HG03439 (cell line): ENCODE data around the gene ZFR2.
"Not testable (repeated sequence)": the region's sequence is repeated elsewhere in the genome, so short reads cannot be mapped to it uniquely, and the experiment has no call there.

ENCODE experiments used
- ATAC-seq: cut with Tn5 transposase; IDR thresholded peaks from one replicate; pipeline ENCODE4 v1.9.1; 2021; ENCODE audit warnings: mild to moderate bottlenecking, moderate library complexity; ENCODE audit not compliant: unreplicated experiment

The ZFR2 gene

GRCh38 chr19:3879656-3880055 lies 10.8 kb upstream of the ZFR2 start:
- ATAC-seq = no peak

GRCh38 chr19:3874695-3875094 lies 5.9 kb upstream of the ZFR2 start:
- ATAC-seq = not testable (repeated sequence)

- ATAC-seq = no peak
Observed at GRCh38 chr19:3873151-3873550, 4.3 kb upstream of the ZFR2 start.

- ATAC-seq = no peak
Observed at GRCh38 chr19:3867971-3868769, 668 bp downstream of the ZFR2 start.

- no peak for ATAC-seq
Observed at GRCh38 chr19:3866910-3867638, 1.8 kb downstream of the ZFR2 start.

- no peak for ATAC-seq
Observed at GRCh38 chr19:3863648-3864047, 5.2 kb downstream of the ZFR2 start.

- no peak for ATAC-seq
Observed at GRCh38 chr19:3862826-3863500, 5.9 kb downstream of the ZFR2 start.

GRCh38 chr19:3860499-3860898 lies 8.3 kb downstream of the ZFR2 start:
- no peak for ATAC-seq

- ATAC-seq = no peak
Observed at GRCh38 chr19:3857449-3858003, 11.3 kb downstream of the ZFR2 start.

- ATAC-seq = no peak
Observed at GRCh38 chr19:3855320-3855719, 13.5 kb downstream of the ZFR2 start.

GRCh38 chr19:3852614-3853254 lies 16.1 kb downstream of the ZFR2 start:
- no peak for ATAC-seq

GRCh38 chr19:3852177-3852511 lies 16.7 kb downstream of the ZFR2 start:
- no peak for ATAC-seq

GRCh38 chr19:3851254-3852176 lies 17.3 kb downstream of the ZFR2 start:
- ATAC-seq = no peak

- no peak for ATAC-seq
Observed at GRCh38 chr19:3850320-3850972, 18.4 kb downstream of the ZFR2 start.

- no peak for ATAC-seq
Observed at GRCh38 chr19:3849787-3850186, 19.1 kb downstream of the ZFR2 start.

- no peak for ATAC-seq
Observed at GRCh38 chr19:3849092-3849491, 19.7 kb downstream of the ZFR2 start.

- ATAC-seq = no peak
Observed at GRCh38 chr19:3844596-3844995, 24.2 kb downstream of the ZFR2 start.

- no peak for ATAC-seq
Observed at GRCh38 chr19:3842948-3843347, 25.9 kb downstream of the ZFR2 start.

GRCh38 chr19:3840804-3841203 lies 28.0 kb downstream of the ZFR2 start:
- no peak for ATAC-seq

- no peak for ATAC-seq
Observed at GRCh38 chr19:3839941-3840340, 28.9 kb downstream of the ZFR2 start.
